Osteoblast (primary cell): ENCODE results near the gene AATK. TPM values are rescaled to one million over a fixed set of nuclear protein-coding genes. Genes with fewer than 3 reads are reported as not detected.

ENCODE experiments used
- DNase-seq: peaks from one replicate; pipeline ENCODE4 v3.0.0; 2011; ENCODE audit warnings: low spot score, mixed read lengths; ENCODE audit not compliant: insufficient read length; ENCODE audit errors: missing footprints
- H2AFZ ChIP-seq: 2 replicates; pipeline ENCODE4 v1.6.0; 2011; ENCODE audit warnings: mild to moderate bottlenecking, low read length
- H3K27ac ChIP-seq: 2 replicates; pipeline ENCODE4 v1.5.1; 2011; ENCODE audit warnings: mild to moderate bottlenecking, low read depth, low read length, moderate library complexity
- H3K27me3 ChIP-seq: 2 replicates; pipeline ENCODE4 v1.6.0; 2012; ENCODE audit warnings: mild to moderate bottlenecking, control low read depth, inconsistent platforms, low read length, moderate library complexity; ENCODE audit not compliant: insufficient read depth
- H3K36me3 ChIP-seq: 2 replicates; pipeline ENCODE4 v1.5.1; 2011; ENCODE audit warnings: mild to moderate bottlenecking, low read length, control low read depth, moderate library complexity; ENCODE audit not compliant: insufficient read depth
- H3K4me1 ChIP-seq: 2 replicates; pipeline ENCODE4 v1.5.1; 2011; ENCODE audit warnings: mild to moderate bottlenecking, low read length, control low read depth, moderate library complexity; ENCODE audit not compliant: insufficient read depth
- H3K4me2 ChIP-seq: 2 replicates; pipeline ENCODE4 v1.6.0; 2011; ENCODE audit warnings: mild to moderate bottlenecking, low read length; ENCODE audit not compliant: insufficient read depth
- H3K4me3 ChIP-seq: fragments of 200-600 bp; sonication (generic); 3 replicates; pipeline ENCODE4 v1.5.1; 2012; ENCODE audit warnings: mild to moderate bottlenecking, low read length, inconsistent platforms; ENCODE audit not compliant: insufficient read depth
- H3K79me2 ChIP-seq: 2 replicates; pipeline ENCODE4 v1.6.0; 2012; ENCODE audit warnings: mild to moderate bottlenecking, low read length, control low read depth, inconsistent platforms; ENCODE audit not compliant: insufficient read depth
- H3K9me3 ChIP-seq: 2 replicates; pipeline ENCODE4 v1.5.1; 2011; ENCODE audit warnings: low read depth, low read length, control low read depth
- H4K20me1 ChIP-seq: 2 replicates; pipeline ENCODE4 v1.6.0; 2012; ENCODE audit warnings: mild to moderate bottlenecking, low read length, control low read depth; ENCODE audit not compliant: insufficient read depth
- CTCF ChIP-seq: IDR thresholded peaks from 2 replicates; pipeline ENCODE4 v1.5.1; 2011; ENCODE audit warnings: mild to moderate bottlenecking, low read depth, low read length, moderate library complexity; ENCODE audit errors: extremely low read depth
- total RNA-seq: library from RNA; depleted of rRNA; stranded (reverse); fragments of >200 nt; gene quantifications from 2 replicates; pipeline ENCODE4 v1.2.3, GENCODE V29; 2012

AATK gene
- total RNA-seq, 1 donor, result under 0.01 TPM

- Histone ChIP-seq H3K9me3 (no peaks in the 10 kb centered on the region), H3K4me2 (no peak overlapping the region), H2AFZ (no peak overlapping the region), H3K79me2 (no peaks in the 10 kb centered on the region), H3K27me3 (no peaks in the 10 kb centered on the region), H3K4me3 (no peak overlapping the region), H3K4me1 (no peaks in the 10 kb centered on the region), H3K36me3 (no peaks in the 10 kb centered on the region), H4K20me1 (no peaks in the 10 kb centered on the region), H3K27ac (no peak overlapping the region)
- TF ChIP-seq CTCF, result no peak
- DNase-seq, result no peak
Measured at GRCh38 chr17:81139428-81139827, 26.6 kb downstream of the AATK start.

- Histone ChIP-seq H3K4me1 (no peaks in the 10 kb centered on the region), H3K9me3 (no peaks in the 10 kb centered on the region), H3K36me3 (no peaks in the 10 kb centered on the region), H3K27ac (no peak overlapping the region), H2AFZ (no peak overlapping the region), H4K20me1 (no peaks in the 10 kb centered on the region), H3K79me2 (no peaks in the 10 kb centered on the region), H3K4me3 (no peak overlapping the region), H3K4me2 (no peak overlapping the region), H3K27me3 (no peaks in the 10 kb centered on the region)
- no peak for DNase-seq
- TF ChIP-seq CTCF, result no peak
Measured at GRCh38 chr17:81138500-81138899, 27.5 kb downstream of the AATK start.

GRCh38 chr17:81138083-81138482 lies 27.9 kb downstream of the AATK start:
- no peaks in the 10 kb centered on the region for H4K20me1 ChIP-seq
- H3K4me1 ChIP-seq, result no peaks in the 10 kb centered on the region
- no peaks in the 10 kb centered on the region for H3K79me2 ChIP-seq
- no peak for DNase-seq
- H3K27me3 ChIP-seq, result no peaks in the 10 kb centered on the region
- no peak overlapping the region for H3K27ac ChIP-seq
- no peak overlapping the region for H3K4me2 ChIP-seq
- H3K9me3 ChIP-seq, result no peaks in the 10 kb centered on the region
- H3K36me3 ChIP-seq, result no peaks in the 10 kb centered on the region
- H3K4me3 ChIP-seq, result no peak overlapping the region
- TF ChIP-seq CTCF, result no peak
- H2AFZ ChIP-seq, result no peak overlapping the region

- no peaks in the 10 kb centered on the region for H3K36me3 ChIP-seq
- no peak overlapping the region for H3K27ac ChIP-seq
- no peaks in the 10 kb centered on the region for H3K4me1 ChIP-seq
- no peak overlapping the region for H2AFZ ChIP-seq
- no peak overlapping the region for H3K4me3 ChIP-seq
- DNase-seq, result no peak
- no peak overlapping the region for H3K4me2 ChIP-seq
- H4K20me1 ChIP-seq, result no peaks in the 10 kb centered on the region
- H3K9me3 ChIP-seq, result no peaks in the 10 kb centered on the region
- H3K79me2 ChIP-seq, result no peaks in the 10 kb centered on the region
- H3K27me3 ChIP-seq, result no peaks in the 10 kb centered on the region
- no peak for TF ChIP-seq CTCF
Measured at GRCh38 chr17:81137248-81137647, 28.8 kb downstream of the AATK start.
